ENCODE measurements around the gene ZBTB7A. TPM values are rescaled to one million over a fixed set of nuclear protein-coding genes. Genes with fewer than 3 reads are reported as not detected.

ZBTB7A gene
- total and polyA plus RNA-seq, 10 of the 15 experiments (the other 5 are each of a cell fraction or from before 2014, with no cell fraction given), result 0.26 to 42.4 (median 4.5) TPM

GRCh38 chr19:4090356-4091220 lies 23.9 kb upstream of the ZBTB7A start:
- no peaks in the 10 kb centered on the region; a peak in 2 of 4 replicates for H3K36me3 ChIP-seq (ENCODE audit: control insufficient read depth in 2 of 2, insufficient read depth in 2 of 2, low read length in 1 of 2)
- CTCF ChIA-PET, result interaction anchor here (0.8 kb wide), 1 partner anchor 117 kb away, joined by 3 read pairs; no protein-coding TSS in a partner anchor
- POLR2A ChIA-PET, result no interaction called here
- H3K27me3 ChIP-seq (replicated peaks in 1 of 2; ENCODE audit: control insufficient read depth in 2 of 2, insufficient read depth in 2 of 2, low read length in 1 of 2), result no peaks in the 10 kb centered on the region
- DNase-seq (ENCODE audit: low read depth, low spot score) (no peak), FAIRE-seq (no peak), ATAC-seq (no peak)
- no peak overlapping the region for H2AFZ ChIP-seq (ENCODE audit: control insufficient read depth, low read depth, low read length)
- no peak overlapping the region for H3K9ac ChIP-seq (ENCODE audit: control insufficient read depth, insufficient read depth, low read length)
- H3K27ac ChIP-seq (ENCODE audit: control insufficient read depth, insufficient read depth), result no peak overlapping the region
- RAD21 ChIA-PET (ENCODE audit: unreplicated experiment), result interaction anchor here (1.0 kb wide), 1 partner anchor 19 kb away, joined by 3 read pairs; no protein-coding TSS in a partner anchor
- H3K4me1 ChIP-seq (ENCODE audit: control insufficient read depth, insufficient read depth, low read length), result peaks cover 13% of the 10 kb centered on the region
- no peaks in the 10 kb centered on the region for H3K9me3 ChIP-seq (replicated peaks; ENCODE audit: control insufficient read depth, insufficient read depth, low read length)
- BruUV-seq (replicated peaks), result no TSS peak
- intact Hi-C loops (cut with micrococcal nuclease; ENCODE audit: unreplicated experiment), result no loop called here
- H4K20me1 ChIP-seq (ENCODE audit: control insufficient read depth, insufficient read depth), result no peaks in the 10 kb centered on the region
- no peaks in the 10 kb centered on the region for H3K79me2 ChIP-seq (ENCODE audit: control insufficient read depth, insufficient read depth, low read length)
- in situ Hi-C loops (cut with MboI), result no loop called here
- no peak overlapping the region for H3K4me2 ChIP-seq (ENCODE audit: control insufficient read depth, insufficient read depth)
- SMC1A ChIA-PET (ENCODE audit: uncharacterized antibody, unreplicated experiment), result no interaction called here
- TF ChIP-seq ZBTB4 (CRISPR knock-in tag; IDR thresholded peaks at IDR 0.05) (no peak), MYC (IDR thresholded peaks at IDR 0.05; ENCODE audit: insufficient read depth, insufficient read length, insufficient replicate concordance, low read length, severe bottlenecking) (no peak), YY1 (IDR thresholded peaks at IDR 0.05; ENCODE audit: low read depth, low read length) (no peak), KAT2A (conservative IDR thresholded peaks at IDR 0.05; ENCODE audit: control insufficient read depth, low read depth, low read length) (no peak), EED (IDR thresholded peaks at IDR 0.05; ENCODE audit: low read depth) (no peak), ZNF217 (IDR thresholded peaks at IDR 0.05) (no peak), SP1 (IDR thresholded peaks at IDR 0.05; ENCODE audit: low read depth, low read length) (no peak), CHD1 (IDR thresholded peaks at IDR 0.05; ENCODE audit: low read depth, low read length) (no peak), ZNF207 (IDR thresholded peaks at IDR 0.05; ENCODE audit: borderline replicate concordance) (no peak)
- no peak overlapping the region for H3K4me3 ChIP-seq
- WGBS (ENCODE audit: insufficient coverage, insufficient replicate concordance, low lambda C conversion rate, missing lambda C conversion rate), result 93% methylated on average over 43 of the region's 52 CpGs

Data from GM12878 (cell line).